ENCODE data around the gene CTNND1. TPM values are rescaled to one million over a fixed set of nuclear protein-coding genes. Genes with fewer than 3 reads are reported as not detected.
A peak's percentile ranks its signal among the peaks of the same experiment; 100 is the strongest.

Gene CTNND1
- total and polyA plus RNA-seq, 9 of the 15 experiments (the other 6 are each of a cell fraction or from before 2014, with no cell fraction given): 11.1 to 74.0 (median 43.3) TPM

GRCh38 chr11:57744357-57744756, 17.2 kb upstream of the CTNND1 start:
- Histone ChIP-seq H3K79me2 (ENCODE audit: control insufficient read depth, insufficient read depth, low read length) (peaks cover 24% of the 10 kb centered on the region), H4K20me1 (replicated peaks; ENCODE audit: control insufficient read depth, insufficient read depth, low read length) (no peaks in the 10 kb centered on the region), H2AFZ (ENCODE audit: low read depth, low read length) (no peak overlapping the region), H3K27me3 (ENCODE audit: control insufficient read depth in 2 of 2, insufficient read depth in 2 of 2, low read length in 2 of 2) (no peaks in the 10 kb centered on the region), H3K4me2 (ENCODE audit: insufficient read depth, low read length) (no peak overlapping the region), H3K4me3 (no peak overlapping the region), H3K4me1 (replicated peaks in 1 of 2; ENCODE audit: control insufficient read depth in 2 of 2, insufficient read depth in 2 of 2, low read length in 2 of 2) (peaks cover 10 to 11% of the 10 kb centered on the region in 2 experiments; a peak in 4 of 5 replicates), H3K27ac (ENCODE audit: extremely low read depth, low read depth, low read length) (no peak overlapping the region), H3K9me3 (replicated peaks; ENCODE audit: control insufficient read depth, insufficient read depth, low read depth, low read length) (no peaks in the 10 kb centered on the region), H3K36me3 (ENCODE audit: control insufficient read depth, insufficient read depth, low read length) (peaks cover 62% of the 10 kb centered on the region), H3K9me1 (ENCODE audit: control insufficient read depth, insufficient read depth, low read length) (no peaks in the 10 kb centered on the region), H3K9ac (ENCODE audit: insufficient read depth in 1 of 2, low read depth in 2 of 2, low read length in 2 of 2) (peak overlapping the region in 1 of 2 experiments; percentile 31; a peak in 1 of 4 replicates)
- CTCF ChIA-PET (ENCODE audit: low intra/inter-chr PET ratio): no interaction called here
- TF ChIP-seq POLR2AphosphoS2 (IDR thresholded peaks at IDR 0.05; ENCODE audit: low read length) (peak; percentile 27; the same call in 1 of the 2 replicates), NR4A1 (CRISPR knock-in tag; IDR thresholded peaks at IDR 0.05) (no peak), NR4A1 (tag; IDR thresholded peaks at IDR 0.05) (no peak)
- intact Hi-C loops (cut with micrococcal nuclease): no loop called here
- ATAC-seq: no peak
- in situ Hi-C loops (cut with MboI): no loop called here
- FAIRE-seq: no peak
- WGBS (ENCODE audit: insufficient coverage, low coverage, missing lambda C conversion rate): 86% methylated on average over 2 of the region's 2 CpGs
- no peak for DNase-seq (ENCODE audit: extremely low read depth in 1 of 4, low spot score in 3 of 4)
- no TSS peak for BruUV-seq (replicated peaks)
- POLR2A ChIA-PET: interaction anchor here (0.5 to 1.2 kb wide), 7 partner anchors 12 to 69 kb away, joined by 3 to 6 read pairs (median 4); no protein-coding TSS in a partner anchor

- Histone ChIP-seq H3K27ac (ENCODE audit: extremely low read depth, low read depth, low read length) (no peak overlapping the region), H2AFZ (ENCODE audit: low read depth, low read length) (no peak overlapping the region), H3K4me1 (replicated peaks in 1 of 2; ENCODE audit: control insufficient read depth in 2 of 2, insufficient read depth in 2 of 2, low read length in 2 of 2) (peaks cover 7 to 10% of the 10 kb centered on the region in 2 experiments; a peak in 4 of 5 replicates), H3K4me3 (no peak overlapping the region), H3K27me3 (ENCODE audit: control insufficient read depth in 2 of 2, insufficient read depth in 2 of 2, low read length in 2 of 2) (no peaks in the 10 kb centered on the region), H3K9ac (ENCODE audit: insufficient read depth in 1 of 2, low read depth in 2 of 2, low read length in 2 of 2) (no peak overlapping the region), H3K9me3 (replicated peaks; ENCODE audit: control insufficient read depth, insufficient read depth, low read depth, low read length) (no peaks in the 10 kb centered on the region), H3K9me1 (ENCODE audit: control insufficient read depth, insufficient read depth, low read length) (no peaks in the 10 kb centered on the region), H3K4me2 (ENCODE audit: insufficient read depth, low read length) (no peak overlapping the region), H4K20me1 (replicated peaks; ENCODE audit: control insufficient read depth, insufficient read depth, low read length) (no peaks in the 10 kb centered on the region), H3K79me2 (ENCODE audit: control insufficient read depth, insufficient read depth, low read length) (peaks cover 24% of the 10 kb centered on the region), H3K36me3 (ENCODE audit: control insufficient read depth, insufficient read depth, low read length) (peaks cover 53% of the 10 kb centered on the region)
- POLR2A ChIA-PET: interaction anchor here (0.6 to 2.7 kb wide), 6 partner anchors 12 to 785 kb away, joined by 4 to 13 read pairs (median 6); partner anchors contain the start of gene CTNND1
- CTCF ChIA-PET (ENCODE audit: low intra/inter-chr PET ratio): no interaction called here
- DNase-seq (ENCODE audit: extremely low read depth in 1 of 4, low spot score in 3 of 4) (no peak), FAIRE-seq (no peak), ATAC-seq (no peak)
- WGBS (ENCODE audit: insufficient coverage, low coverage, missing lambda C conversion rate): 93% methylated on average over 5 of the region's 5 CpGs
- no peak for TF ChIP-seq ETV5 (CRISPR knock-in tag; IDR thresholded peaks at IDR 0.05; ENCODE audit: low read depth)
- TF ChIP-seq ARNT (IDR thresholded peaks at IDR 0.05): no peak
- no TSS peak for BruUV-seq (replicated peaks)
- intact Hi-C loops (cut with micrococcal nuclease) (no loop called here), in situ Hi-C loops (cut with MboI) (loop anchor here (5.0 kb wide), 1 partner anchor 47 kb away; no protein-coding TSS in a partner anchor)
Measured at GRCh38 chr11:57745206-57745605, 16.4 kb upstream of the CTNND1 start.

Measured in K562 (cell line).